ENCODE results near the gene PXDC1. TPM values are rescaled to one million over a fixed set of nuclear protein-coding genes. Genes with fewer than 3 reads are reported as not detected.
A peak's percentile ranks its signal among the peaks of the same experiment; 100 is the strongest.
"Not testable (repeated sequence)": the region's sequence is repeated elsewhere in the genome, so short reads cannot be mapped to it uniquely, and the experiment has no call there.

PXDC1 gene
- total RNA-seq, 1 donor from 2014 or later: 69.7 TPM

DNA sequence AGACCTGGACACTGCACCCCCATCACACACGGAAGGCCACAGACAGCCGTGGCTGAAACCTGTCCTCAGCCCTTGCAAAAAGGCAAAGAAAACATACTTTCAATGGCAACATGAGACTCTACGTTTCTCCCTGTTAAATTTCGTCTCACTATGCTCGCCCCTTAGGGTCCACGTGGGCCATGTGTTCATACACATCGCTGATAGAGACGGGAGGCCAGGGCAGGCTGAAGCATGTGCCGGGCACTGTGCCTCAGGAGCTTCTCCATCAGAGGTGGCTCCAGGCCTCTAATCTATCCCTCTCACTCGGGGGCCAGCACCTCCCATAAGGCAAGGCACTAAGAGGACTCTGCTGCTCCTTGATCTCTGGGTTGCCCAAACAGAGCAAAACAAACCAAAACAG is 17.5 kb downstream of the PXDC1 start:
- no peak for DNase-seq (ENCODE audit: low read depth)

DNA sequence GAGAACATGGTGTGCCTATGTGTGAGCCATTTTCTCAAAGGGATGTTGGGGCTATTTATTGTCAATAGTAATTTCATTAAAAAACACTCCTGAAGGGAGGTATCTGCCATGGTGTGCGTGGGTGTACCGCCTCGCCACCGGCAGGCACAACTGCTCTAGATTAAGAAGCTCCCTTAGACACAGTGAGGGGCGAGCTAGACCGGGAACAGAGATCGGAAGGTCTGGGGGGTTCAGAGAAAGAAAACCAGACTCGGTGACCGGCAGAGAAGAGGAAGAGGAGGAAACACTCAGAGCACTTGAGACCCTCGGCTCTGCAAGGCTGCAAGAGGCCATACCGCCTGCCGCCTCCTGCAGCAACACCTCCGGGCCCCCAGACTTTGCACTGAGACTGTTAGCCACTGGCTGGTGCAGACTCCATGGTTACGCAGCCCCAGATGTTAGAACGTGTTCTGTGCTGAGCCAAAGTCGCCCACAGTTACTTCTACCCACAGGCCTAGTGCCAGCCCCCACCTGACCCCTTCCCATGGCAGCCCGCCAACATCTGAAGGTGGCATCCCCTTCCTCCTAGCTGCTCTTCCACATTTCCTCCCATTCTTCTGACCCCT is 18.1 kb downstream of the PXDC1 start:
- no peak for DNase-seq (ENCODE audit: low read depth)

- peak; percentile 72 for DNase-seq (ENCODE audit: low read depth)
Measured at GRCh38 chr6:3732345-3733141, 19.0 kb downstream of the PXDC1 start.

DNA sequence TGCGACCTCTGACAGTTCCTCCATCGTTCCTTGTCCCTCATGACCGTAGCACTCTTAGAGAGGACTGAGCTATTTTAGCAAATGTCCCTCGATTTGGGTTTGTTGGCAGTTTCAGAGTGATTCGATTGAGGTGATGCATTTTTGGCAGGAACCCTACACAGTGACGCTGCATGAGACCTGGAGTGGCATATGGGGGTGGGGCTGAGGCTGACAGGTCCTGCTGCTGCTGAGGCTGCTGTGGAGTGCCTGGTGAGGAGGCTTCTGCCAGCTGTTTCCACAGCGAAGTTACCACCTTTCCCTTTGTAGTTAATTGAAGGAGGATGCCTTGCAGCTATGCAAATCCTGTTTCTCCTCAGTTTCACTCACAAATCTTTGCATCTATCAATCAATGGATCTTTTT is 19.8 kb downstream of the PXDC1 start:
- no peak for DNase-seq (ENCODE audit: low read depth)

GRCh38 chr6:3729603-3730344 is 21.7 kb downstream of the PXDC1 start:
- no peak for DNase-seq (ENCODE audit: low read depth)

- DNase-seq (ENCODE audit: low read depth): no peak
Measured at GRCh38 chr6:3727593-3728108, 23.9 kb downstream of the PXDC1 start.

DNA sequence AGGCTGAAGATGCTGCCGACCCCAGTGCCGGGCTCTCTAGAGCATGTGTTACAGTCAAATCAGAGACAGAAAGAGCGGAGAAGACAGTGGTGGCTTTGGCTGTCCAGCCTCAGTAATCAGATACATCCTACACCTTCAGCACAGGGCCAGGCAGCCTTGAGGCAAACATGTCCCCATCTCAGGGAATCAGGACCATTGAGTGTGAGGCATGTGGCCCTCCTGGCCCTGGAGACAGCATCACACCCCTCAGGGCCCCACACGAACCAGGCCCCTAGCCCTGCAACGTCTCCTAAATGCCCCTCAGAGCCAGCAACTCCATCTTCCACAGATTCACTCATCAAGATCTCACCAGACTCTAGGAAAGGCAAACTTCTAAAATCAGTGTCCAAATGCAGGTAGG is 24.5 kb downstream of the PXDC1 start:
- no peak for DNase-seq (ENCODE audit: low read depth)

GRCh38 chr6:3726421-3726820 is 25.1 kb downstream of the PXDC1 start:
- DNase-seq (ENCODE audit: low read depth): no peak

DNA sequence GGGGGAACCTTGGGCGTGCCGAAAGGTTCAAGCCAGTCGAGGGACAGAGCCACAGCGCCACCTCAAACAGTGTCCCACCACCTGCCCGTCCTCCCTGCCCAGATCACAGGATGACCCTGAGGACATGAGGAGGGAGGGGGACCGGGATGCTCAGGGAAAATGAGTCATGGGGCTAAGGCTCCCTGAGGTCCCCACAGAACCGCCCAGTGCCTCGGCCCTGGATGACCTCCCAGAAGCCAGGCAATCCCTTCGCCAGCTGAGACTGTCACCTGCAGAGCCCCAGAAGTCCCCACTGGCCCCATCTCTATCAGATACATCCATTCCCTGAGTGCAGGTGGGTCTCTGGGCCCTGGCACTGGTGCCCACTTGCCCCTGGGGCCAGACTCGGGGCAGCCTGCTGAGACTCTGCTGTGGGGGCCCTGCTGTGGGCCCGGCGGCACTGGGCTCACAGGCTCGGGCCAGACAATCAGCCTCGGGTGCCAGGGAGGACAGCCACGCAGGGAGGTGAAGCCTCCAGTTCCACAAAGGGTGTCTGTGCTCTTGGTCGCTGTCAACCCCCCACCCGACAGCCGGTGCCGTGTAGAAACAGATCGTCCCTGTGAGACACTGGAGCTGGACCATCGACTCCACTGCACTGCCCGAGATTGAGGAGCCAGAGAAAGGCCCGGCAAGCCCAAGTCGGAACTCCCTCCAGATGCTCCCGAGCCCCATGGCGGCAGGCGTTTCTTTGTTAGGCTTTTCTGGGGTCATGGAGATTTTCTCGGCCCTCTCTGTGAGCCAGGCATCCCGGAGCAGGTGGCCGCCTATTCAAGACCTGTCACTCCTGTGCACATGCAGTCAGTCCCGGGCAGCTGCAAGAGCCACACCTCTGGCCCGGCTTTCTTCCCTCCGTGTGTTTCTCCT is 26.1 kb downstream of the PXDC1 start:
- DNase-seq (ENCODE audit: low read depth): no peak

DNA sequence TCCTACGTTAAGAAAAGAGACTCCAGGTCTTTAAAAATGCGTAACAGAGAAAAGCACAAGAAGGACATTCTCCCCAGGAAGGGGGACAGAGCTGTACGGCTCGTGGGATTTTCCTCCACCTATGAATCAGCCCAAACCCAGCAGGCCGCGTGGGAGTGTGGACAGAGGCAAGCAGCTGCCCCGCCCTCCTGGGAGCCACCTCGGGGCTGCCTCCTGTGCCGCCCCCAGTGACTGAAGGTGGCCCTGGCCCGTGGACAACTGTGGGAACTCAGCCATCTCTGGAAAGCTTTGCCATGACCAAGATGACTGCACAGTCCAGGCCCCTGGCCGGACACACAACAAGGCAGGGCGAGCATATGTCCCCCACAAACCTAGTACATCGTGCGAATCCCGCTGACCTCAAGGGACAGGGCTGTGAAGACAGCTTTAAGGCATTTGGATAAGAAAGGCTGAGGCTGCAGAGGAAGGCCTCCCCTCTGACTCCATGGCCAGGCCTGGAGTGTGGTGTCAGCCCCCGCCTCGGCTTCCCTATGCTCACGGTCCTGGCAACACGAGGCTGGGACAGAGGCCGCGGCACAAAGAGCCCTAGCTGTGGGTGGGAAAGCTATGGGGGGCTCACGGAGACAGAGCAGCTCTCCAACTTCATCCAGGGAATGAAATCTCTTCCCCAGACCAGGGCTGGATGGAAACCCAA is 26.9 kb downstream of the PXDC1 start:
- no peak for DNase-seq (ENCODE audit: low read depth)

DNA sequence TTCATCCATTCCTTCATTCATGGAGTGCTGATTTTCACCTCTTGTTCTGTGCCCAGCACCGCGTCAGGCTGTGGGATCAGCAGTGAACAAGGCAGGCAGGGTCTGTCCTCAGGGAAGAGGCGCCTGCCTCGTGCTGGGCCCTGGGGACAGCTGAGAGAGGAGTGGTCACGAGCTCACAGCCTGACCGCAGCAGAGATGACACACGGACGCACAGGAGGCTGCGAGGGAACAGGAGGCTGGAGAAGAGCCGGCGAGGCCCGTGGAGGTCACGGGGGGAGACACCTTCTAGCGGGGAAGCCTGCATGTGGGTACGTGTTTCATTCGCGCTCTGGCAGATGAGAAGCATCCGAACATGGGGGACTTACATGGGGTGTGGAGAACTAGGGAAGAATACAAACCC is 27.5 kb downstream of the PXDC1 start:
- DNase-seq (ENCODE audit: low read depth): no peak

DNA sequence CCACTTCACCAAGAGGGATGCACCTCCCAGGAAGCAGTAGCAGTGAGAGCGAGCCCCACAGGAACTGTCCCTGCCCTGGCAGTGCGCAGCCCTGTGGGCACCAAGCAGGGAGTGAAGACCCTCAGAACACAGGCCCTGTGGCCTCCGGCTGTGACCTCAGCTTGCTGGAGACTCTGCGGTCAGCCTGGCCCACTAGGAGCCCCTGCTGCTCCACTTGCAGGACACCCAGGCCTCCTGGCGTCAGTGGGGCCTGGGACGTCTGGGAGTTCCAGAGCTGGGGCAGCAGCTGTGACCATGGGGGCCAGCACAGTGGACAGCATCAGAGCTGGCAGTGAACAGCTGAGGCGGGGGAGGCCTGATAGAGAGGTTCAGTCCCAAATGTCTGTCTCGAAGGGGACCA is 28.3 kb downstream of the PXDC1 start:
- DNase-seq (ENCODE audit: low read depth): peak; percentile 67

DNA sequence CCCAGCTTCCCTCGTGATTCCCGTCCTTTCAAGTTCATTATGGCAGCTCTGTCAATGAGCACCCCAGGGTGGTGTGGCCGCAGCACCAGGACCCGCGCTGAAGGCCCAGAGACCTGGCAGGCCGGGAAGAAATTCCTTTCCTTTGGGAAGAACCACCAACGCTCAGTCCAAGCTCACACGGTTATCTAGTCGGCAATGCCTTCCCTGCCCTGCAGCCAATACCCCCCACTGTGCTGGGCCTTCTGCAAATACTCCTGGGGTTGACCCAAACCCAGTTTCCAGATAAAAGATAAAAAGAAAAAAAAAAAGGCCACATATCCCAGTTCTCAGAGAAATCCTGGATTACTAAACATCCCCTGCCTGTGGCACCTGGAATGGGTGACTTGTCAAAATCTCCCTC is 28.7 kb downstream of the PXDC1 start:
- no peak for DNase-seq (ENCODE audit: low read depth)

DNA sequence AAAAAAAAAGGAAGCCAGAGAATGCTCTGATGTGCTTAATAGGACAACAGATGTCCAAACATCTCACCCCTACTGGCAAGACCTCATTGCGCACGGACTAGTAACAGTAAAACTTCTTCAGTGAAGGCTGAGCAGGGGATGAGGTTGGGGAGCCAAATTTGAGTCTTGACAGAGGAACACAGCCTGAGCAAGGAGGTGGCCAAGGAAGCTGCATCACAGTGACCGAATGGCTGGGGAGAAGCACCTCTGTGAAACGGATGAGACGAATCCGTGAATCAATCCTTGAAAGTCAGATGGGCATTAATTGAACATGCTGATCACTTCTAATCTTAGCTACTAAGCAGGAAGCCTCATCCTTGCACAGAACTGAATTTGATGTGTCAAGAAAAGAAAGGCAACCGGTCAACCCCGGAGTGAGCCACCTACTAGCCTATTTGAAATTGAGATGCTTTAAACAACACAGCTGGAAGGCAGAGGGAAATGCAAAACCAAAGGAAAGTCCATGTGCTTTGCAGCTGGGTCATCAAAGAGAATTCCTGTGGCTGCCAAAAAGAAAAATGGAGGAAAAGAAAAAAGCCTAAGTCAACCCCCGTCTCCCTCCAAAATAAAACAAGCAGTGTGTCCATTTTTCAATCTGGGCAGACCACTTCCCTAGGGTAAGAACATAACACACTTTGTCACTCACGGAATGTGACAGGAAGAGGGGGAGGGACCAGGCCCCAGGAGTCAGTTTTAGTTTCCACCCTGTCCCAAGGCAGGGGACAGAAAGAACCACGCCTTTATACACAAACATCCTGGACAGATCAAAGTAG is 29.5 kb downstream of the PXDC1 start:
- peak; percentile 50 for DNase-seq (ENCODE audit: low read depth)

DNA sequence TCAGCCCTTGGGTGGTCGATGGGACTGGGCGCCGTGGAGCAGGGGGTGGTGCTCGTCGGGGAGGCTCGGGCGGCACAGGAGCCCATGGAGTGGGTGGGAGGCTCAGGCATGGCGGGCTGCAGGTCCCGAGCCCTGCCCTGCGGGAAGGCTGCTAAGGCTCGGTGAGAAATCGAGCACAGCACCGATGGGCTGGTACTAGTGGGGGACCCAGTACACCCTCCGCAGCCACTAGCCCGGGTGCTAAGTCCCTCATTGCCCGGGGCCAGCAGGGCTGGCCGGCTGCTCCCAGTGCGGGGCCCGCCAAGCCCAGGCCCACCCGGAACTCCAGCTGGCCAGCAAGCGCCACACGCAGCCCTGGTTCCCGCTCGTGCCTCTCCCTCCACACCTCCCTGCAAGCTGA is 30.7 kb downstream of the PXDC1 start:
- DNase-seq (ENCODE audit: low read depth): not testable (repeated sequence)

- no peak for DNase-seq (ENCODE audit: low read depth)
Measured at GRCh38 chr6:3719462-3720308, 31.8 kb downstream of the PXDC1 start.

DNA sequence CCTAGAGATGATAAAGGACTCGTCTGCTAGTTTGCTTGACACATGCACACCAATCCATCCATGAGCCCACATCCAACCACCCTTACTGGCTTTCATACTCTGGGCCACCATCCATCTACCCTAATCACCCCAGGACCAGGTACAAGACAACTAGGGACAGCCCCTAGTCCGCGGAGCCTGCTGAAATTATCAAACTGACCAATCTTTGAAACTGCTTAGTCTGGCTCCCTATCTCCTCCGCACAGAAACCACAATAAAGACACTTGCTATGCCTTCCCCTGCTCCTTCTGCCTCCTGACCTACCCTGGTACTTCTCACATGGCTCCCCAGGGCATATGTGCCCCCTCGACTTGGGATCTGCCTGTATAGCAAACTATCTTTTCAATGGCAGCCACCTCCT is 33.1 kb downstream of the PXDC1 start:
- no peak for DNase-seq (ENCODE audit: low read depth)

DNA sequence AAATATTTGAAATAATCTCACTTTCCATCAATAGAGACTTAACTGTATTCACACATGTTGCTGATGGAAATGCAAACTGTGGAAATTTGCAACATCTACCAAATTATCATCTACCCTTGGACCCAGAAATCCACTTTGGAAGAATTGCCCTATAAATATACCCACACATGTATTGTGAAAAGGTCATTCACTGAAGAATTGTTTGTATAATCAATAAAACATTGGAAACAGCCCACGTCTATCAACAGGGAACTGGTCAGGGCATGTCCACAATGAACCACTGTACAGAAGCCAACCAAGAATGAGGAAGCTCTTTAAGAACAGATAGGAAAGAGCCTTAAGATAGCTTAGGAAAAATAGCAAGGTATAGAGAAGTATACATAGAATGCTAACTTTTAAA is 36.2 kb downstream of the PXDC1 start:
- DNase-seq (ENCODE audit: low read depth): no peak

GRCh38 chr6:3714768-3715167 is 36.7 kb downstream of the PXDC1 start:
- no peak for DNase-seq (ENCODE audit: low read depth)
